GM19452 (cell line): ENCODE results near the gene SERPINB8.
"Not testable (repeated sequence)": the region's sequence is repeated elsewhere in the genome, so short reads cannot be mapped to it uniquely, and the experiment has no call there.

ENCODE experiments used
- ATAC-seq: cut with Tn5 transposase; IDR thresholded peaks from one replicate; pipeline ENCODE4 v1.9.1; 2021; ENCODE audit not compliant: unreplicated experiment

SERPINB8 gene

GRCh38 chr18:63969942-63970808 lies at the start of gene SERPINB8:
Gene SERPINB8 (plus strand): TSS chr18:63970081. CDS start chr18:63978309, 8,228 bp downstream.
- ATAC-seq = peak; percentile 84

GRCh38 chr18:63922049-63922448 lies 47.8 kb upstream of the SERPINB8 start:
- ATAC-seq = no peak

- ATAC-seq = no peak
Measured at GRCh38 chr18:63924551-63924950, 45.3 kb upstream of the SERPINB8 start.

- ATAC-seq = no peak
Measured at GRCh38 chr18:63928331-63928730, 41.5 kb upstream of the SERPINB8 start.

GRCh38 chr18:63929369-63929768 lies 40.5 kb upstream of the SERPINB8 start:
- not testable (repeated sequence) for ATAC-seq

- ATAC-seq = no peak
Measured at GRCh38 chr18:63930773-63931354, 39.0 kb upstream of the SERPINB8 start.

GRCh38 chr18:63936156-63936931 lies 33.5 kb upstream of the SERPINB8 start:
- peak; percentile 99 for ATAC-seq

- ATAC-seq = peak; percentile 19
Measured at GRCh38 chr18:63936932-63937393, 32.9 kb upstream of the SERPINB8 start.

GRCh38 chr18:63940008-63940407 lies 29.9 kb upstream of the SERPINB8 start:
- no peak for ATAC-seq

GRCh38 chr18:63940543-63941050 lies 29.3 kb upstream of the SERPINB8 start:
- ATAC-seq = not testable (repeated sequence)

GRCh38 chr18:63947051-63947790 lies 22.7 kb upstream of the SERPINB8 start:
- ATAC-seq = no peak

- peak; percentile 83 for ATAC-seq
Measured at GRCh38 chr18:63949068-63949737, 20.7 kb upstream of the SERPINB8 start, which contains the start of gene HMSD. Gene HMSD (plus strand): TSS chr18:63949301. CDS start chr18:63953456, 4,155 bp downstream.

GRCh38 chr18:63951302-63951705 lies 18.6 kb upstream of the SERPINB8 start:
- peak; percentile 51 for ATAC-seq

- ATAC-seq = no peak
Measured at GRCh38 chr18:63953811-63954210, 16.1 kb upstream of the SERPINB8 start.

- ATAC-seq = no peak
Measured at GRCh38 chr18:63956755-63957154, 13.1 kb upstream of the SERPINB8 start.

- no peak for ATAC-seq
Measured at GRCh38 chr18:63960891-63961290, 9.0 kb upstream of the SERPINB8 start.

GRCh38 chr18:63961435-63961980 lies 8.4 kb upstream of the SERPINB8 start:
- ATAC-seq = no peak

- no peak for ATAC-seq
Measured at GRCh38 chr18:63962137-63962536, 7.7 kb upstream of the SERPINB8 start.

- ATAC-seq = peak; percentile 59
Measured at GRCh38 chr18:63963615-63964256, 6.1 kb upstream of the SERPINB8 start.
